EL (cell line): ENCODE results near the gene GPR162.

Experiments used
- DNase-seq: peaks from one replicate; pipeline ENCODE4 v3.0.0-alpha.2; 2016

Gene GPR162

GRCh38 chr12:6787309-6787708 is 34.3 kb upstream of the GPR162 start:
- no peak for DNase-seq

GRCh38 chr12:6788972-6789924 is 32.4 kb upstream of the GPR162 start, which contains the start of gene CD4:
Gene CD4 (plus strand): TSS chr12:6789528. CDS start chr12:6800139, 10,611 bp downstream.
- DNase-seq: no peak

- DNase-seq: no peak
These were observed 31.0 kb upstream of the GPR162 start for GRCh38 chr12:6790496-6791150.

- no peak for DNase-seq
These were observed 29.6 kb upstream of the GPR162 start for GRCh38 chr12:6791931-6792520.

GRCh38 chr12:6792522-6793201 is 29.0 kb upstream of the GPR162 start:
- DNase-seq: no peak

- no peak for DNase-seq
These were observed 26.5 kb upstream of the GPR162 start for GRCh38 chr12:6795088-6795487.

GRCh38 chr12:6796576-6796975 is 25.0 kb upstream of the GPR162 start:
- DNase-seq: no peak

- DNase-seq: no peak
These were observed 22.5 kb upstream of the GPR162 start for GRCh38 chr12:6799147-6799546.

GRCh38 chr12:6807170-6807569 is 14.5 kb upstream of the GPR162 start:
- DNase-seq: no peak

GRCh38 chr12:6809056-6809455 is 12.6 kb upstream of the GPR162 start:
- no peak for DNase-seq

GRCh38 chr12:6810758-6811157 is 10.9 kb upstream of the GPR162 start:
- no peak for DNase-seq

- DNase-seq: no peak
These were observed 8.3 kb upstream of the GPR162 start for GRCh38 chr12:6813363-6813762.

GRCh38 chr12:6816598-6816997 is 5.0 kb upstream of the GPR162 start:
- no peak for DNase-seq

- no peak for DNase-seq
These were observed 4.5 kb upstream of the GPR162 start for GRCh38 chr12:6817098-6817497.

- DNase-seq: no peak
These were observed 3.9 kb upstream of the GPR162 start for GRCh38 chr12:6817662-6818157.

- no peak for DNase-seq
These were observed 3.4 kb upstream of the GPR162 start for GRCh38 chr12:6818222-6818621.

- DNase-seq: no peak
These were observed 3.0 kb upstream of the GPR162 start for GRCh38 chr12:6818645-6819044.

GRCh38 chr12:6819106-6820030 is 2.3 kb upstream of the GPR162 start:
- no peak for DNase-seq

- no peak for DNase-seq
These were observed 1.5 kb upstream of the GPR162 start for GRCh38 chr12:6820166-6820565.

- DNase-seq: no peak
These were observed 960 bp downstream of the GPR162 start for GRCh38 chr12:6822426-6823135.
